Measurements from ENCODE around the gene CASP6.

CASP6 gene

GRCh38 chr4:109739547-109739946 is 36.3 kb upstream of the CASP6 start:
- Histone ChIP-seq H3K4me3 (no peak overlapping the region), H3K27ac (no peak overlapping the region), H3K36me3 (ENCODE audit: insufficient read depth, low read length) (no peaks in the 10 kb centered on the region), H3K9me3 (ENCODE audit: low read depth, low read length) (no peaks in the 10 kb centered on the region), H3K9ac (ENCODE audit: insufficient read length) (no peak overlapping the region)
- no peak for DNase-seq (ENCODE audit: low read depth, low spot score)
- TF ChIP-seq POLR2AphosphoS5 (IDR thresholded peaks at IDR 0.05; ENCODE audit: borderline replicate concordance, low read depth, low read length) (no peak), FOXP2 (optimal IDR thresholded peaks at IDR 0.05; ENCODE audit: control extremely low read depth, extremely low read length, insufficient read depth) (no peak), EZH2 (IDR thresholded peaks at IDR 0.05) (no peak)

GRCh38 chr4:109738104-109738872 is 35.0 kb upstream of the CASP6 start:
- no peak for DNase-seq (ENCODE audit: low read depth, low spot score)
- Histone ChIP-seq H3K9ac (ENCODE audit: insufficient read length) (no peak overlapping the region), H3K27ac (no peak overlapping the region), H3K9me3 (ENCODE audit: low read depth, low read length) (no peaks in the 10 kb centered on the region), H3K36me3 (ENCODE audit: insufficient read depth, low read length) (no peaks in the 10 kb centered on the region), H3K4me3 (no peak overlapping the region)
- no peak for TF ChIP-seq POLR2AphosphoS5 (IDR thresholded peaks at IDR 0.05; ENCODE audit: borderline replicate concordance, low read depth, low read length)
- TF ChIP-seq FOXP2 (optimal IDR thresholded peaks at IDR 0.05; ENCODE audit: control extremely low read depth, extremely low read length, insufficient read depth), result no peak
- no peak for TF ChIP-seq EZH2 (IDR thresholded peaks at IDR 0.05)

DNA sequence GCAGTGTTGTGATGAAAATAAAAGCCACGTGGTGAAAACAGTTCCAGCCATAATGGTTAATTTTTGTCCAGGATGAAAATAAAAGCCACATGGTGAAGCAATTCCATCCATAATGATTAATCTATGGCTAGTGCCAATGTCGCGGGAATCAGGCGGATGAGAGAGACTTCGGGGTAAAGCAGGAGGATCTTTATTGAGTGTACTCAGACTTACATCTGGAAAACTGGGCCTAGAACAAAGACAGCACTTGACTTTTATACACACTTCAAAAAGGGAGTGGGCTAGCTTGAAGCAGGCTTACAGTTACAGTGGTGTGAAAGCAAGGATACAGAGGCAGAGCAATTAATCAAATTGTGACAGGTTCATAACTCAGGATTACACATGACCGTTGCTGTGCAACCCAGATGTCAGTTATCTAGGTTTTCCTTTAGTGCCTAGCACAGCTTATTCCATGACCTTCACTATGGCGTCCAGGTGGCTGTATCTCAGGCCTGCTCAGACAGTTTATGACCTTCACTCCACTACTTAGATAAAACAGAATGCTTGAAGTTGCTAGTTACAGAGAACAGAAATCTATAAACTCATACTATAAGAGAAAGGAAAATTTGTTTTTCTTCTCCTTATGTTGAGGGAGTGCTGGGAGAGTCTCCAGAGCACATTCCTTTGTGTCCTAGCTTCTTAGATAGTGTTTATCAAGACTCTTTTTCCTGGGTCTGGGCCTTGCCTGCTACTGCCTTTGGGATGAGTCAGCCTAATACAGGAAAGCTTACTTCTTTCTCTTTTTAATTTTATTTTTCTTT is 32.5 kb upstream of the CASP6 start:
- H3K9ac ChIP-seq (ENCODE audit: insufficient read length), result no peak overlapping the region
- H3K4me3 ChIP-seq, result no peak overlapping the region
- H3K36me3 ChIP-seq (ENCODE audit: insufficient read depth, low read length), result no peaks in the 10 kb centered on the region
- DNase-seq (ENCODE audit: low read depth, low spot score), result no peak
- H3K9me3 ChIP-seq (ENCODE audit: low read depth, low read length), result no peaks in the 10 kb centered on the region
- H3K27ac ChIP-seq, result no peak overlapping the region
- no peak for TF ChIP-seq POLR2AphosphoS5 (IDR thresholded peaks at IDR 0.05; ENCODE audit: borderline replicate concordance, low read depth, low read length)
- TF ChIP-seq FOXP2 (optimal IDR thresholded peaks at IDR 0.05; ENCODE audit: control extremely low read depth, extremely low read length, insufficient read depth), result no peak
- TF ChIP-seq EZH2 (IDR thresholded peaks at IDR 0.05), result no peak

DNA sequence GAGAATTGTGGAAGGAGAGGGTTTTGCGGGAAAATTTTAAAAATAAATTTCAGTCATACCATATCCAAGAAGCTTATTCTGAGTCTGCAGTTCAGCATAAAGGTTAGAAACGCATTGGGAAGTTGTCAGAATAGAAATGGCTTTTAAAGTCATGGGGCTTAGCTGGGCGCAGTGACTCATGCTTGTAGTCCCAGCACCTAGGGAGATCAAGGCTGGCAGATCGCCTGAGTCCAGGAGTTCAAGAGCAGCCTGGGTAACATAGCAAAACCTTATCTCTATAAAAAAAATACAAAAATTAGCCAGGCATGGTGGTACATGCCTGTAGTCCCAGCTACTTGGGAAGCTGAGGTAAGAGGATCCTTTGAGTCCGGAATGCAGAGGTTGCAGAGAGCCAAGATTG is 30.5 kb upstream of the CASP6 start:
- Histone ChIP-seq H3K36me3 (ENCODE audit: insufficient read depth, low read length) (no peaks in the 10 kb centered on the region), H3K4me3 (no peak overlapping the region), H3K27ac (no peak overlapping the region), H3K9ac (ENCODE audit: insufficient read length) (no peak overlapping the region), H3K9me3 (ENCODE audit: low read depth, low read length) (no peaks in the 10 kb centered on the region)
- DNase-seq (ENCODE audit: low read depth, low spot score), result no peak
- TF ChIP-seq EZH2 (IDR thresholded peaks at IDR 0.05), result no peak
- TF ChIP-seq FOXP2 (optimal IDR thresholded peaks at IDR 0.05; ENCODE audit: control extremely low read depth, extremely low read length, insufficient read depth), result no peak
- no peak for TF ChIP-seq POLR2AphosphoS5 (IDR thresholded peaks at IDR 0.05; ENCODE audit: borderline replicate concordance, low read depth, low read length)

GRCh38 chr4:109730619-109731545 is 27.6 kb upstream of the CASP6 start:
- no peak for DNase-seq (ENCODE audit: low read depth, low spot score)
- H3K9ac ChIP-seq (ENCODE audit: insufficient read length), result peak overlapping the region; percentile 80
- H3K36me3 ChIP-seq (ENCODE audit: insufficient read depth, low read length), result no peaks in the 10 kb centered on the region
- TF ChIP-seq FOXP2 (optimal IDR thresholded peaks at IDR 0.05; ENCODE audit: control extremely low read depth, extremely low read length, insufficient read depth) (no peak), POLR2AphosphoS5 (IDR thresholded peaks at IDR 0.05; ENCODE audit: borderline replicate concordance, low read depth, low read length) (no peak), EZH2 (IDR thresholded peaks at IDR 0.05) (no peak)
- H3K9me3 ChIP-seq (ENCODE audit: low read depth, low read length), result no peaks in the 10 kb centered on the region
- peak overlapping the region; percentile 81 for H3K4me3 ChIP-seq
- no peak overlapping the region for H3K27ac ChIP-seq

DNA sequence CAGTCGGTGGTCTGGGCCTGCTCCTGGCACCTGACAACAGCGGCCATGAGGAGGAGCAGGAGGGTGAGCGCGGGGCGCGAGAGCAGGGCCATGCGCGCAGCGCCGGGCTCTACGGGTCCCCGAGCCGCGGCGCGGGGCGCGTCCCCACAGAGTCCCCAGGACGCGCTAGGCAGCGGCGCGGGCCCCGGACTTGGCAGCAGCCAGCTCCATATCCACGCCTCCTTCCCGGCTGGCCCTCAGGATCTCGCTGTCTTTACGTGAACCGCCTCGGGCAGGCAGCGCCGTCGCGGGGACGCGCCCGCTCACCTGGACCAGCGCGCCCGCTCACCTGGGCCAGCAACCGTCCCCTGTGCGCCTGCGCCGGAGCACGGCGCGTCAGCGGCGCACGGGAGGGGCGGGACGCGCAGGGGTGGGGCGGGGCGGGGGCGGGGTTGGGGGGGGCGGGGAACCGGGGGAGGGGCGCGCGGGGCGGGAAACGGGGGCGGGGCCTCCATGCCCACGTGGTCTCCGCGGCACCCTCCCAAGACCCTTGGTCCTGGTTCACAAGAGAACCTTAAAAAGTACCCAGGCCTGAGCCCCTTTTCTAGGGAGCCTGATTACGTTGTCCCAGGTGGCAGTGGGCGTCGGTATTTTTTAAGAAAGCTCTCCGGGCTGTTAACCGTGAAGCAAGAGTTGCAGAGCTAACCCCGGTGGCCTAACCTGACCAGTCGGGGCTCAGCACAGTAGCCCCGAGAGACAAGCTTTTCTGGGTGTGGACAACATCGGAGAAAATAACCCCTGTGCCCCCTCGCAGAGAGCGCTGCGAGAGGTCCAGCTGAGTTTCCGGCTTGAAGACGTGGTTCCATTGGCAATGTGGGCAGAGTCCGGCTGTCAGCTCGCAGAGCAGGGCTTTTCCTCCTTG is 26.7 kb upstream of the CASP6 start, which contains the start of gene PLA2G12A:
PLA2G12A (minus strand) TSS at position 353 of the 901 bp plus-strand sequence; CDS start at position 92, 261 bp downstream.
- peak within 1 kb of the TSS; percentile 92 for H3K4me3 ChIP-seq
- no peak for DNase-seq (ENCODE audit: low read depth, low spot score)
- no peak within 1 kb of the TSS for H3K27ac ChIP-seq
- TF ChIP-seq POLR2AphosphoS5 (IDR thresholded peaks at IDR 0.05; ENCODE audit: borderline replicate concordance, low read depth, low read length) (peak; percentile 73), FOXP2 (optimal IDR thresholded peaks at IDR 0.05; ENCODE audit: control extremely low read depth, extremely low read length, insufficient read depth) (no peak)
- peak within 1 kb of the TSS; percentile 80 for H3K9ac ChIP-seq (ENCODE audit: insufficient read length)
- H3K36me3 ChIP-seq (ENCODE audit: insufficient read depth, low read length), result no peaks in the 10 kb centered on the region
- no peaks in the 10 kb centered on the region for H3K9me3 ChIP-seq (ENCODE audit: low read depth, low read length)

- TF ChIP-seq POLR2AphosphoS5 (IDR thresholded peaks at IDR 0.05; ENCODE audit: borderline replicate concordance, low read depth, low read length), result no peak
- TF ChIP-seq EZH2 (IDR thresholded peaks at IDR 0.05), result no peak
- TF ChIP-seq FOXP2 (optimal IDR thresholded peaks at IDR 0.05; ENCODE audit: control extremely low read depth, extremely low read length, insufficient read depth), result no peak
- DNase-seq (ENCODE audit: low read depth, low spot score), result no peak
- H3K4me3 ChIP-seq, result peak overlapping the region; percentile 92
- H3K9me3 ChIP-seq (ENCODE audit: low read depth, low read length), result no peaks in the 10 kb centered on the region
- peak overlapping the region; percentile 76 for H3K9ac ChIP-seq (ENCODE audit: insufficient read length)
- H3K36me3 ChIP-seq (ENCODE audit: insufficient read depth, low read length), result no peaks in the 10 kb centered on the region
- no peak overlapping the region for H3K27ac ChIP-seq
These were observed 26.0 kb upstream of the CASP6 start for GRCh38 chr4:109729117-109729717.

Measured in SK-N-MC (cell line).